ENCODE data around the gene IRS1. TPM values are rescaled to one million over a fixed set of nuclear protein-coding genes. Genes with fewer than 3 reads are reported as not detected.

Gene IRS1
- polyA plus RNA-seq, 1 of the 3 experiments (the other 2 are of a cell fraction) = 16.5 TPM

GRCh38 chr2:226782092-226782713 is 17.4 kb downstream of the IRS1 start (continued):
- TF ChIP-seq ZBTB33 (IDR thresholded peaks at IDR 0.05; ENCODE audit: borderline replicate concordance, low read depth) (no peak), POLR2AphosphoS5 (IDR thresholded peaks at IDR 0.05; ENCODE audit: low read depth, low read length) (no peak)

GRCh38 chr2:226780431-226780830 is 19.2 kb downstream of the IRS1 start:
- Histone ChIP-seq H3K4me2 (no peak overlapping the region), H3K27ac (ENCODE audit: low read depth in 2 of 2, low read length in 1 of 2) (no peak overlapping the region), H3K79me2 (ENCODE audit: insufficient read depth) (peaks cover 60% of the 10 kb centered on the region), H3K9me3 (no peaks in the 10 kb centered on the region), H3F3A (replicated peaks; ENCODE audit: insufficient read depth) (no peaks in the 10 kb centered on the region), H3K9ac (no peak overlapping the region), H3K9me2 (no peaks in the 10 kb centered on the region), H3K27me3 (ENCODE audit: insufficient read depth) (no peaks in the 10 kb centered on the region), H4K20me1 (ENCODE audit: insufficient read depth) (no peaks in the 10 kb centered on the region), H3K36me3 (replicated peaks in 1 of 2; ENCODE audit: control insufficient read depth in 1 of 2, insufficient read depth in 2 of 2, low read length in 1 of 2) (peaks cover 0 to 31% of the 10 kb centered on the region in 2 experiments), H2AFZ (ENCODE audit: low read depth) (no peak overlapping the region), H3K4me1 (ENCODE audit: control insufficient read depth in 1 of 2, insufficient read depth in 2 of 2, low read depth in 1 of 2, low read length in 1 of 2) (0 out of 4 replicates have a peak, but pooled peaks cover 0 to 3% of the 10 kb centered on the region in 2 experiments), H3K4me3 (ENCODE audit: low read depth in 2 of 2, low read length in 1 of 2) (no peak overlapping the region)
- DNase-seq = no peak
- ChIA-PET CTCF (interaction anchor here (1.0 to 2.3 kb wide), 4 partner anchors 10 to 22 kb away, joined by 3 to 8 read pairs (median 6); no protein-coding TSS in a partner anchor), POLR2A (no interaction called here)
- WGBS (ENCODE audit: low lambda C conversion rate) = 89% methylated on average over 1 of the region's 1 CpG
- TF ChIP-seq RFX5 (IDR thresholded peaks at IDR 0.05; ENCODE audit: low read length) = no peak
- no peak for TF ChIP-seq GATA2 (CRISPR knock-in tag; IDR thresholded peaks at IDR 0.05)
- TF ChIP-seq YY1 (IDR thresholded peaks at IDR 0.05; ENCODE audit: low read depth) = no peak
- TF ChIP-seq CTCF (IDR thresholded peaks at IDR 0.05) = no peak
- no peak for TF ChIP-seq GABPA (IDR thresholded peaks at IDR 0.05; ENCODE audit: low read depth)
- no peak for TF ChIP-seq POLR2AphosphoS5 (IDR thresholded peaks at IDR 0.05; ENCODE audit: low read depth, low read length)
- no peak for TF ChIP-seq RAD21 (IDR thresholded peaks at IDR 0.05; ENCODE audit: low read length)
- TF ChIP-seq TAF1 (IDR thresholded peaks at IDR 0.05; ENCODE audit: borderline replicate concordance, low read depth, low read length) = no peak
- TF ChIP-seq USF1 (IDR thresholded peaks at IDR 0.05; ENCODE audit: borderline replicate concordance, low read depth) = no peak
- no peak for TF ChIP-seq USF2 (IDR thresholded peaks at IDR 0.05; ENCODE audit: borderline replicate concordance, low read depth, low read length)
- no peak for TF ChIP-seq SIN3A (IDR thresholded peaks at IDR 0.05; ENCODE audit: borderline replicate concordance, low read depth, low read length)
- TF ChIP-seq TCF12 (IDR thresholded peaks at IDR 0.05) = no peak
- TF ChIP-seq, protein P1, sequence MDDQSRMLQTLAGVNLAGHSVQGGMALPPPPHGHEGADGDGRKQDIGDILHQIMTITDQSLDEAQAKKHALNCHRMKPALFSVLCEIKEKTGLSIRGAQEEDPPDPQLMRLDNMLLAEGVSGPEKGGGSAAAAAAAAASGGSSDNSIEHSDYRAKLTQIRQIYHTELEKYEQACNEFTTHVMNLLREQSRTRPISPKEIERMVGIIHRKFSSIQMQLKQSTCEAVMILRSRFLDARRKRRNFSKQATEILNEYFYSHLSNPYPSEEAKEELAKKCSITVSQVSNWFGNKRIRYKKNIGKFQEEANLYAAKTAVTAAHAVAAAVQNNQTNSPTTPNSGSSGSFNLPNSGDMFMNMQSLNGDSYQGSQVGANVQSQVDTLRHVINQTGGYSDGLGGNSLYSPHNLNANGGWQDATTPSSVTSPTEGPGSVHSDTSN (IDR thresholded peaks at IDR 0.05) = no peak
- TF ChIP-seq CHD2 (IDR thresholded peaks at IDR 0.05; ENCODE audit: low read length, partially characterized antibody) = no peak
- no peak for TF ChIP-seq MAX (IDR thresholded peaks at IDR 0.05; ENCODE audit: low read depth)
- TF ChIP-seq IRF3 (IDR thresholded peaks at IDR 0.05; ENCODE audit: low read depth, low read length) = no peak
- no peak for TF ChIP-seq ELF1 (IDR thresholded peaks at IDR 0.05)
